ENCODE results near the gene WDR20.

The WDR20 gene

GRCh38 chr14:102258136-102258535 lies 118.4 kb downstream of the WDR20 start:
- Histone ChIP-seq H3K9me3 (ENCODE audit: control insufficient read depth, low read length) (no peaks in the 10 kb centered on the region), H3K27ac (ENCODE audit: insufficient read depth, low read depth, low read length, poor library complexity, severe bottlenecking) (no peak overlapping the region), H3K27me3 (ENCODE audit: control insufficient read depth, insufficient read depth, low read length, poor library complexity, severe bottlenecking) (no peaks in the 10 kb centered on the region), H3K4me1 (ENCODE audit: control insufficient read depth, insufficient read depth, low read length) (peaks cover 9% of the 10 kb centered on the region), H3K4me3 (ENCODE audit: insufficient read depth, low read depth, low read length) (no peak overlapping the region), H3K36me3 (ENCODE audit: control insufficient read depth, insufficient read depth, low read length) (no peaks in the 10 kb centered on the region)
- 92 to 93% methylated on average over 6 of the region's 6 CpGs for WGBS, 2 experiments
